ENCODE measurements around the gene ISG20L2.

DNA sequence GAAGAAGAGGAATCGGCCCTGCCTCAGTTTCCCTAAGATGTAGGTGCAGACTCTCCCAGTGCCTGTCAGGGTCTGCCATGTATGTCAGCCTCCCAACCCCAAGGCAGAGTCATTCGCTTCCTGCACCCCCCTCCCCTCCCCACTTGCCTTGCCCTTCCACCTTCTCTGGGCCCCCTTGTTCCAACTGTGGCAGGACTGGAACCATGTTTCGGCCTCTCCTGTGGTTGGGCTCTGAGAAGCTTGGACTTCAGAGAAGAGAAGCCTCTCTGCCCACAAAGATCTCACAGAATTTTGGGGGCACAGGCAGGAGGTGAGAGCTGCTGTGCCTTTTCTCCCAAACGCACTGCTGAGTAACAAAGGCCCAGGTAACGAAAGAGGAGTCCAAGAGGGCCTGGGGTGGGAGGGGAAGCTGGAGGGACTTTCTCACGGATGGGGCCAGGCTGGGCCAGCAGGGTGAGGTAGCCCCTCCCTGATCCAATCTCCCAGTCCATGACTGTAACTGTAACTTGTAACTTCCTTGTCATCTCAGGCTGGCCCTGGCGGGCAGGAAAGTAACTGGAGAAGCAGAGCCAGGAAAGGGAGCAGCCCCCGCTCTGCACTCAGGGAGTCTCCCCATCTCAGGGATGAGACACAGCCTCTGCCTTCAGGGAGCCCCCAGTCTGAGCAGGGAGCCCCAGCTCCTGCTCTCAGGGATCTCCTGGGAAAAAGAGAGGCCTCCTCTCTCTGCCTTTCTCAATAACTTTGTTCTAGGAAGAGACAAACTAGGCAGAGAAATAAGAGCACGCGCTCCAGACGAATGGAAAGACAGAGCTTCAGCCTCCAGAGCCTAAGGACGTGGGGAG lies 34.5 kb downstream of the ISG20L2 start:
- no peak for TF ChIP-seq CTCF (IDR thresholded peaks at IDR 0.05; ENCODE audit: poor library complexity)
- TF ChIP-seq EZH2 (IDR thresholded peaks at IDR 0.05; ENCODE audit: borderline replicate concordance): no peak
- TF ChIP-seq EZH2phosphoT487 (IDR thresholded peaks at IDR 0.05; ENCODE audit: low read depth, severe bottlenecking, unreplicated experiment): no peak

Data from hepatocyte (in vitro differentiated cells).